Coronary artery (tissue), 2 donors: ENCODE results near the gene TNS1.

Experiments
- DNase-seq: peaks from one replicate; pipeline ENCODE4 v3.0.0-alpha.2; 2017; ENCODE audit warnings: low spot score
- H3K27ac ChIP-seq, 2 donors: fragments of 200-600 bp; sonication (generic); one replicate each; pipeline ENCODE4 v1.5.1; 2016 to 2019
- H3K4me3 ChIP-seq: fragments of 200-600 bp; sonication (generic); 2 replicates; pipeline ENCODE4 v1.5.1; 2016; ENCODE audit warnings: mild to moderate bottlenecking, moderate library complexity
- CTCF ChIP-seq: fragments of 200-600 bp; sonication (generic); IDR thresholded peaks from one replicate; pipeline ENCODE4 v1.5.1; 2019; ENCODE audit warnings: antibody characterized with exemption

TNS1 gene

DNA sequence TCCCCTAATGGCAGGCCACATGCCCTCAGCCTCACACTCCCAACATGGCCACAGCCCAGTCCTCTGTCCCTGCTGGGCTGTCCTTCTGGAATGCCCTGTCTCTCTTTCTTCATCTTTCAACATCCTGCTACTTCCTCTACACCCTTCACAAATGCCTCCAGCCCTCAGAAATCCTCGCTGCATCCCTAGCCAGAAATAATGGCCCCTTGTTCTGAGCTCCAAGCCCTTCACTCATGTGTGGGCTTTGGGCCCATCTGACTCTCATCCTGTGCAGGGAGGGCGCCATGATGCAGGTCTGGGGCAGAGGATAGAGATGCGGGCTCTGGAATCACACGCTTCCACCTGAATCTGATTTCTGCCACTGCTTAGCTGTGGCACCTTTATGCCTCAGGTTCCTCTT, 181.9 kb downstream of the TNS1 start:
- Histone ChIP-seq H3K4me3 (no peak overlapping the region), H3K27ac (peak overlapping the region in 1 of 2 donors; percentile 90)
- no peak for TF ChIP-seq CTCF
- no peak for DNase-seq

- Histone ChIP-seq H3K27ac (peak overlapping the region in 1 of 2 donors; percentile 90), H3K4me3 (no peak overlapping the region)
- no peak for TF ChIP-seq CTCF
- DNase-seq: no peak
Measured at GRCh38 chr2:217820091-217820819, 182.5 kb downstream of the TNS1 start.

GRCh38 chr2:217818293-217818850, 184.4 kb downstream of the TNS1 start:
- no peak for TF ChIP-seq CTCF
- no peak for DNase-seq
- no peak overlapping the region for H3K4me3 ChIP-seq
- H3K27ac ChIP-seq: peak overlapping the region; percentile 39 to 53

DNA sequence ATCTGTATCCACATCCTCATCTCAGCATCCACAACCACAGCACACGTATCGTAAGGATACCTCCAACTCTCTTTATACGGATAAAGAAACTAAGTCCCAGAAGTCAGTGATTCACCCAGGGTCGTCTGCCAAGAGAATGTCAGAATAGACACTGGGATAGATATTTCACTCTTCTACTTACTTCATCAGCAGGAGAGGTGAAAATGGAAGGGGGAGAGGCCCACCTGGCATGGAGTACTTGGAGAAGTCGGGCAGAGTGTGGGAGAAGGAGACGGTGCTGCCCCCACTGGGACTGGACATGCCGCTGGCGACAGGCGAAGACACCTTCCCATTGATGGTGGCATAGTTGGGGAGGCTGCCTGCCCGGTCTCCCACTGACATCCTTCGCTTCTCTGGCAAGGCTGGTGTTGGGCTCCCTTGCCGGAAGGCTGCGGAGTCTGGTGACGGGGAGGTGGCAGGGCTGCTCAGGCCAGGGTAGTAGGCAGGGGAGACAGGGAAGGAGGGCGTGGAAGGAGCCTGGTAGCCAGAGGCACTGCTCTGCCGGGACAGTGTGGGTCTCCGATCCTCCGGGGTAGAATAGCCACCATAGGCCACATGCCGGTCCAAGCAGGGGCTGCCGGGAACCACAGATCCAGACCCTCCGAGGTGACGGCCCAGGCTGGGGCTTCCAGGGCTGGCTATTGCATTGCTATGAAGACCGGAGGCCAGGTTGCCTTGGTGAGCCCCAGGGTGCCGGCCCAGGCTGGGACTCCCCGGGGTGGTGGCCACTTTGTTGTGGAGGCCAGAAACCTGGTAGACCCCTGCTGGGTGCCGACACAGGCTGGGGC, 185.1 kb downstream of the TNS1 start:
- TF ChIP-seq CTCF: no peak
- H3K27ac ChIP-seq: peak overlapping the region; percentile 39 to 53
- H3K4me3 ChIP-seq: no peak overlapping the region
- DNase-seq: no peak

DNA sequence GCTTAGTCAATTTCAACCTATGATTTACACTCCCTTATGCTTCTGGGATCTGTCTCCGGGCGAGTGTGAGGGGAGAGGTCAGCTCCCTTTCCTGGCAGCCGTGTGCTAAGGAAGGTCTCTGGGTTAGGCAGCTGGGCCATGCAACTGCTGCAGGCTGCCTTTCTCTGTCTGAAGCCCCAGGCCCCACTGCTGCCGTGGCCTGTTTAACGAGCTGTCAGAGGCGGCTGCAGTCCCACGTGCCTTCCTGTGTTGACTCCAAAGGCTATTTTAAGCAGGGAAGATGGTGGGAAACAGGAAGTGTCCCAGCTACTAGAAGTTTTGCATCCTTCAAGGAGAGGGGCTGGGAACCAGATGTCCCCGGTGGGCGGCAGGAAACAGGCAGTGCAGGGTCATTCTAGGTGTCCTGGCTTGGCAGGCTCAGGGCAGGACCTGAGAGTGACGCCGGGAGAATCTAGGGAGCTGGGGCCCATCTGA, 186.4 kb downstream of the TNS1 start:
- DNase-seq: no peak
- Histone ChIP-seq H3K27ac (peak overlapping the region; percentile 43 to 53), H3K4me3 (no peak overlapping the region)
- TF ChIP-seq CTCF: no peak

DNA sequence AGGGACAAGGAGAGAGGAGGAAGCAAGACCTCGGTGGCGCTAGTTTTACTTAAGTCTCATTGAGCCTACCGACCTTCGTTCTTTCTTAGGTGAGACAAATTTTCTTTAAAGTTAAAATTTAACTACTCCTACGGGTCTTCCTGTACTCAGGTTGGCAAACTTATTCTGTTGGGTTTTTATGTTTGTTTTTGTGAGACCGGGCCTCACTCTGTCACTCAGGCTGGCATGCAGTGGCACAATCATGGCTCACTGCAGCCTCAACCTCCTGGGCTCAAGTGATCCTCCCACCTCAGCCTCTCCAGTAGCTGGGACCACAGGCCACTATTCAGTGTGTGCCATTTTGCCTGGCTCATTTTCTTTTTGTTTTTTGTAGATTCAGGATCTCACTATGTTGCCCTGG, 189.0 kb downstream of the TNS1 start:
- no peak for TF ChIP-seq CTCF
- Histone ChIP-seq H3K4me3 (no peak overlapping the region), H3K27ac (peak overlapping the region in 1 of 2 donors; percentile 53)
- no peak for DNase-seq
